Neuronal stem cell (in vitro differentiated cells): ENCODE measurements around the gene HIRIP3.
"Not testable (repeated sequence)": the region's sequence is repeated elsewhere in the genome, so short reads cannot be mapped to it uniquely, and the experiment has no call there.

Experiments
- DNase-seq: peaks from one replicate; pipeline ENCODE4 v3.0.0-alpha.2; 2013; ENCODE audit warnings: low spot score
- H2AFZ ChIP-seq: one replicate; pipeline ENCODE4 v1.6.1; 2013; ENCODE audit warnings: mild to moderate bottlenecking, low read length, inconsistent platforms
- H2AK5ac ChIP-seq: 2 replicates; pipeline ENCODE4 v1.6.1; 2013; ENCODE audit warnings: low read depth, mild to moderate bottlenecking, inconsistent platforms, low read length, moderate library complexity, mixed read lengths
- H2BK120ac ChIP-seq: 2 replicates; pipeline ENCODE4 v1.6.1; 2013; ENCODE audit warnings: low read depth, mild to moderate bottlenecking, inconsistent platforms, low read length, moderate library complexity, mixed read lengths
- H2BK12ac ChIP-seq: one replicate; pipeline ENCODE4 v1.6.1; 2013; ENCODE audit warnings: low read length, inconsistent platforms
- H2BK15ac ChIP-seq: 2 replicates; pipeline ENCODE4 v1.6.1; 2013; ENCODE audit warnings: mild to moderate bottlenecking, low read length, inconsistent platforms, mixed read lengths
- H2BK5ac ChIP-seq: one replicate; pipeline ENCODE4 v1.6.1; 2013; ENCODE audit warnings: inconsistent platforms, mild to moderate bottlenecking, low read length, moderate library complexity
- H3K14ac ChIP-seq: one replicate; pipeline ENCODE4 v1.6.1; 2013; ENCODE audit warnings: low read length, inconsistent platforms
- H3K18ac ChIP-seq: 2 replicates; pipeline ENCODE4 v1.6.1; 2013; ENCODE audit warnings: low read length, inconsistent platforms
- H3K23ac ChIP-seq: 2 replicates; pipeline ENCODE4 v1.6.1; 2013; ENCODE audit warnings: low read depth, mild to moderate bottlenecking, mixed read lengths, low read length, inconsistent platforms; ENCODE audit not compliant: poor library complexity
- H3K27ac ChIP-seq: replicated peaks from 3 replicates; pipeline ENCODE4 v1.5.1; 2013; ENCODE audit warnings: low read length, inconsistent platforms
- H3K27me3 ChIP-seq, 3 experiments: 2 replicates each; pipeline ENCODE4 v1.6.1; 2013; ENCODE audit warnings: low read length in 3 of 3, mild to moderate bottlenecking in 2 of 3, inconsistent platforms in 1 of 3, low read depth in 1 of 3, mixed read lengths in 1 of 3, moderate library complexity in 1 of 3; ENCODE audit not compliant: control insufficient read depth in 3 of 3, insufficient read depth in 3 of 3
- H3K36me3 ChIP-seq, 2 donors: replicated peaks in 1 of 2; 2 replicates each; pipeline ENCODE4 v1.6.1; 2013; ENCODE audit warnings: low read length in 2 of 2; ENCODE audit not compliant: control insufficient read depth in 2 of 2, insufficient read depth in 2 of 2
- H3K4ac ChIP-seq: 2 replicates; pipeline ENCODE4 v1.6.1; 2013; ENCODE audit warnings: inconsistent platforms, mild to moderate bottlenecking, low read length, moderate library complexity
- H3K4me1 ChIP-seq, 2 donors: 1 replicate in 1 of 2; 2 replicates in 1 of 2; pipeline ENCODE4 v1.6.1; 2013; ENCODE audit warnings: low read length in 2 of 2, low read depth in 1 of 2; ENCODE audit not compliant: control insufficient read depth in 2 of 2, insufficient read depth in 1 of 2
- H3K4me2 ChIP-seq: one replicate; pipeline ENCODE4 v1.6.1; 2013; ENCODE audit warnings: mild to moderate bottlenecking, low read length, inconsistent platforms; ENCODE audit not compliant: insufficient read depth, poor library complexity, severe bottlenecking
- H3K4me3 ChIP-seq, 2 donors: 2 replicates each; pipeline ENCODE4 v1.5.1; 2013; ENCODE audit warnings: low read length in 2 of 2, mild to moderate bottlenecking in 2 of 2, inconsistent platforms in 1 of 2, moderate library complexity in 1 of 2
- H3K79me1 ChIP-seq: one replicate; pipeline ENCODE4 v1.6.1; 2013; ENCODE audit warnings: low read depth, mild to moderate bottlenecking, inconsistent platforms, low read length, moderate library complexity
- H3K9ac ChIP-seq: one replicate; pipeline ENCODE4 v1.6.1; 2013; ENCODE audit warnings: mild to moderate bottlenecking, low read depth, low read length, inconsistent platforms; ENCODE audit not compliant: poor library complexity
- H3K9me3 ChIP-seq, 2 donors: replicated peaks in 1 of 2; 2 replicates each; pipeline versions ENCODE3 to v1.6.1; 2013; ENCODE audit warnings: low read length in 2 of 2, mild to moderate bottlenecking in 2 of 2, inconsistent platforms in 1 of 2, low read depth in 1 of 2, mixed read lengths in 1 of 2, moderate library complexity in 1 of 2; ENCODE audit not compliant: control insufficient read depth in 2 of 2, insufficient read depth in 1 of 2
- H4K8ac ChIP-seq: one replicate; pipeline ENCODE4 v1.6.1; 2013; ENCODE audit warnings: low read depth, mild to moderate bottlenecking, inconsistent platforms, low read length, moderate library complexity
- H4K91ac ChIP-seq: one replicate; pipeline ENCODE4 v1.6.1; 2013; ENCODE audit warnings: low read length, low read depth, mild to moderate bottlenecking, inconsistent platforms; ENCODE audit not compliant: poor library complexity
- WGBS, 2 donors: extraction: QIAGEN DNeasy Blood & Tissue Kit; methylation state at CpG; one replicate each; pipeline ENCODE4 v1.1.7; 2013; ENCODE audit warnings: missing lambda C conversion rate in 2 of 2, mixed read lengths in 1 of 2; ENCODE audit not compliant: insufficient read length in 2 of 2, insufficient replicate concordance in 1 of 2; ENCODE audit errors: extremely low coverage in 2 of 2; 5-methylcytosine and 5-hydroxymethylcytosine counted together

HIRIP3 gene

GRCh38 chr16:30023586-30023985 is 28.2 kb upstream of the HIRIP3 start:
- H3K4me3 ChIP-seq: no peak overlapping the region
- no peak overlapping the region for H2BK5ac ChIP-seq
- no peak overlapping the region for H3K4me2 ChIP-seq
- no peak overlapping the region for H2BK15ac ChIP-seq
- H3K9me3 ChIP-seq: no peaks in the 10 kb centered on the region
- DNase-seq: no peak
- no peak overlapping the region for H3K9ac ChIP-seq
- peaks cover 4% of the 10 kb centered on the region for H3K79me1 ChIP-seq
- no peak overlapping the region for H3K23ac ChIP-seq
- no peak overlapping the region for H3K14ac ChIP-seq
- peaks cover 0 to 14% (median 0%) of the 10 kb centered on the region in 3 experiments for H3K27me3 ChIP-seq
- H4K91ac ChIP-seq: no peak overlapping the region
- H4K8ac ChIP-seq: no peak overlapping the region
- no peak overlapping the region for H2AFZ ChIP-seq
- no peak overlapping the region for H3K27ac ChIP-seq
- no peak overlapping the region for H3K18ac ChIP-seq
- H2BK12ac ChIP-seq: no peak overlapping the region
- H2AK5ac ChIP-seq: no peak overlapping the region
- H3K4ac ChIP-seq: no peak overlapping the region
- peaks cover 0 to 7% of the 10 kb centered on the region in 2 donors for H3K36me3 ChIP-seq
- peaks cover 4% of the 10 kb centered on the region in 2 donors for H3K4me1 ChIP-seq
- H2BK120ac ChIP-seq: no peak overlapping the region
- no CpG with 5 or more reads among the region's 11 CpGs for WGBS, 2 donors

- H3K79me1 ChIP-seq: peaks cover 4% of the 10 kb centered on the region
- H3K14ac ChIP-seq: no peak within 1 kb of the TSS
- no peak within 1 kb of the TSS for H2AFZ ChIP-seq
- WGBS, 2 donors: no CpG with 5 or more reads among the region's 6 CpGs
- no peak within 1 kb of the TSS for H3K9ac ChIP-seq
- peaks cover 0 to 4% of the 10 kb centered on the region in 2 donors for H3K4me1 ChIP-seq
- no peak within 1 kb of the TSS for H3K23ac ChIP-seq
- DNase-seq: no peak
- no peak within 1 kb of the TSS for H3K4me3 ChIP-seq
- no peak within 1 kb of the TSS for H4K8ac ChIP-seq
- no peak within 1 kb of the TSS for H3K27ac ChIP-seq
- H3K27me3 ChIP-seq: peaks cover 0 to 15% (median 0%) of the 10 kb centered on the region in 3 experiments
- no peak within 1 kb of the TSS for H4K91ac ChIP-seq
- no peak within 1 kb of the TSS for H2BK12ac ChIP-seq
- no peak within 1 kb of the TSS for H2BK5ac ChIP-seq
- H2AK5ac ChIP-seq: no peak within 1 kb of the TSS
- no peaks in the 10 kb centered on the region for H3K9me3 ChIP-seq
- H3K4ac ChIP-seq: no peak within 1 kb of the TSS
- no peak within 1 kb of the TSS for H2BK15ac ChIP-seq
- no peak within 1 kb of the TSS for H3K18ac ChIP-seq
- no peak within 1 kb of the TSS for H3K4me2 ChIP-seq
- H3K36me3 ChIP-seq: peaks cover 0 to 7% of the 10 kb centered on the region in 2 donors
- H2BK120ac ChIP-seq: no peak within 1 kb of the TSS
These were observed 27.5 kb upstream of the HIRIP3 start, which contains the start of gene C16orf92 for GRCh38 chr16:30022887-30023286. Gene C16orf92, plus strand, starts transcription at chr16:30023198. Its CDS starts 143 bp downstream, at chr16:30023341.

- H3K36me3 ChIP-seq: no peaks in the 10 kb centered on the region
- H3K18ac ChIP-seq: no peak overlapping the region
- DNase-seq: no peak
These were observed 23.3 kb upstream of the HIRIP3 start for GRCh38 chr16:30018731-30019158.

GRCh38 chr16:30017937-30018336 is 22.5 kb upstream of the HIRIP3 start:
- not testable (repeated sequence) for H3K4me3 ChIP-seq, H3K4me1 ChIP-seq, H2BK120ac ChIP-seq, H2BK12ac ChIP-seq, H3K36me3 ChIP-seq, H2AK5ac ChIP-seq, H3K9me3 ChIP-seq, H3K18ac ChIP-seq, H3K14ac ChIP-seq, H3K79me1 ChIP-seq, H2AFZ ChIP-seq, H4K91ac ChIP-seq, DNase-seq, H3K27me3 ChIP-seq, H2BK5ac ChIP-seq, H3K4me2 ChIP-seq, H3K4ac ChIP-seq, H3K9ac ChIP-seq, H2BK15ac ChIP-seq, H4K8ac ChIP-seq, H3K27ac ChIP-seq, H3K23ac ChIP-seq
- no CpG with 5 or more reads among the region's 4 CpGs for WGBS, 2 donors

More at GRCh38 chr16:30018731-30019158, 23.3 kb upstream of the HIRIP3 start:
- H3K9me3 ChIP-seq: no peaks in the 10 kb centered on the region
- peaks cover 0 to 4% of the 10 kb centered on the region in 2 donors for H3K4me1 ChIP-seq
- H3K9ac ChIP-seq: no peak overlapping the region
- H2BK120ac ChIP-seq: no peak overlapping the region
- H3K4me3 ChIP-seq: no peak overlapping the region
- H4K91ac ChIP-seq: no peak overlapping the region
- H3K23ac ChIP-seq: no peak overlapping the region
- H2BK12ac ChIP-seq: no peak overlapping the region
- H3K4me2 ChIP-seq: no peak overlapping the region
- H3K4ac ChIP-seq: no peak overlapping the region
- H2AK5ac ChIP-seq: no peak overlapping the region
- H3K79me1 ChIP-seq: peaks cover 4% of the 10 kb centered on the region
- no CpG with 5 or more reads among the region's 4 CpGs for WGBS, 2 donors
- H3K14ac ChIP-seq: no peak overlapping the region
- H3K27me3 ChIP-seq: peaks cover 0 to 4% (median 0%) of the 10 kb centered on the region in 3 experiments
- H4K8ac ChIP-seq: no peak overlapping the region
- H2BK5ac ChIP-seq: no peak overlapping the region
- H2AFZ ChIP-seq: no peak overlapping the region
- no peak overlapping the region for H2BK15ac ChIP-seq
- H3K27ac ChIP-seq: no peak overlapping the region
